ENCODE data around the gene DTX4.

GRCh38 chr11:59240322-59240721 lies 68.4 kb downstream of the DTX4 start:
- TF ChIP-seq CTCF (IDR thresholded peaks at IDR 0.05) = no peak
- TF ChIP-seq POLR2AphosphoS5 (IDR thresholded peaks at IDR 0.05; ENCODE audit: low read depth, low read length) = no peak
- TF ChIP-seq REST (IDR thresholded peaks at IDR 0.05; ENCODE audit: insufficient read depth in 1 of 2, low read depth in 2 of 2, low read length in 1 of 2) = no peak
- no peak for TF ChIP-seq SIN3A (IDR thresholded peaks at IDR 0.05; ENCODE audit: borderline replicate concordance, insufficient read depth, low read depth, low read length)
- no peak for TF ChIP-seq TCF7L2 (IDR thresholded peaks at IDR 0.05; ENCODE audit: low read depth, low read length)
